ENCODE measurements around the gene IDI2. TPM values are rescaled to one million over a fixed set of nuclear protein-coding genes. Genes with fewer than 3 reads are reported as not detected.
"Not testable (repeated sequence)": the region's sequence is repeated elsewhere in the genome, so short reads cannot be mapped to it uniquely, and the experiment has no call there.

The IDI2 gene
- total RNA-seq, 1 experiment from 2014 or later = not detected

DNA sequence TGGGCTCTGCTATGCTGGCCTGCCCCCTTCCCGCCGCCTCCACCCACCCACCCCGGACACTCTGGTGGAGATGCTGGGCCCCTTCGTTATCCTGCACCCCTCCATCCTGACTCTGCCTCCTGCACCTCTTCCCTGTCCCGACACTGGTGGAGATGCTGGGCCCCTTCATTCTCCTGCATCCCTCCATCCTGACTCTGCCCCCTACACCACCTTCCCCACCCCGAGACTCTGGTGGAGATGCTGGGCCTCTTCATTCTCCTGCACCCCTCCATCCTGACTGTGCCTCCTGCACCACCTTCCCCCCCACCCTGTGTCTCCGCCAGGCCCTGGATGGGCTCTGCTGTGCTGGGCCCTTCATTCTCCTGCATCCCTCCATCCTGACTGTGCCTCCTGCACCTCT lies 15.0 kb downstream of the IDI2 start (continued):
- no peak for TF ChIP-seq ZNF274 (IDR thresholded peaks at IDR 0.05; ENCODE audit: low read depth, low read length)
- TF ChIP-seq RAD21 (IDR thresholded peaks at IDR 0.05; ENCODE audit: low read depth) = no peak
- no peak for TF ChIP-seq ZFX (IDR thresholded peaks at IDR 0.05)
- no peak for TF ChIP-seq ATF3 (IDR thresholded peaks at IDR 0.05)
- no peak for TF ChIP-seq EGR1 (IDR thresholded peaks at IDR 0.05; ENCODE audit: low read depth)

- H2AFZ ChIP-seq (ENCODE audit: low read depth, low read length, poor library complexity, severe bottlenecking); H3K27ac ChIP-seq (ENCODE audit: low read depth, low read length); CTCF ChIA-PET; H3K4me1 ChIP-seq (ENCODE audit: control insufficient read depth in 1 of 2, insufficient read depth in 2 of 2, low read length in 2 of 2); H3K9me3 ChIP-seq (ENCODE audit: control insufficient read depth in 1 of 2, insufficient read depth in 1 of 2, low read depth in 1 of 2, low read length in 2 of 2); H3K4me3 ChIP-seq (replicated peaks in 1 of 2; ENCODE audit: low read depth in 1 of 2, low read length in 2 of 2); H3K9me2 ChIP-seq (ENCODE audit: insufficient read depth); H3K4me2 ChIP-seq (ENCODE audit: low read length); DNase-seq (ENCODE audit: low read depth, low spot score); RAD21 ChIA-PET (ENCODE audit: low non-redundant PET in 1 of 2, low total read pairs in 2 of 2, uncharacterized antibody in 2 of 2, unreplicated experiment in 2 of 2); ATAC-seq; POLR2A ChIA-PET; H3K9ac ChIP-seq (ENCODE audit: low read length); intact Hi-C loops (cut with micrococcal nuclease); H4K20me1 ChIP-seq (ENCODE audit: insufficient read depth); H3K27me3 ChIP-seq (ENCODE audit: insufficient read depth, low read length): not testable (repeated sequence)
- TSS peak; percentile 13 for BruUV-seq (replicated peaks)
- peaks cover 79% of the 10 kb centered on the region for H3K79me2 ChIP-seq (ENCODE audit: insufficient read depth, low read length)
- H3K36me3 ChIP-seq (ENCODE audit: control insufficient read depth in 1 of 2, insufficient read depth in 2 of 2, low read length in 2 of 2) = peaks cover 72 to 78% of the 10 kb centered on the region in 2 experiments
Measured at GRCh38 chr10:1009947-1010346, 15.7 kb downstream of the IDI2 start.

DNA sequence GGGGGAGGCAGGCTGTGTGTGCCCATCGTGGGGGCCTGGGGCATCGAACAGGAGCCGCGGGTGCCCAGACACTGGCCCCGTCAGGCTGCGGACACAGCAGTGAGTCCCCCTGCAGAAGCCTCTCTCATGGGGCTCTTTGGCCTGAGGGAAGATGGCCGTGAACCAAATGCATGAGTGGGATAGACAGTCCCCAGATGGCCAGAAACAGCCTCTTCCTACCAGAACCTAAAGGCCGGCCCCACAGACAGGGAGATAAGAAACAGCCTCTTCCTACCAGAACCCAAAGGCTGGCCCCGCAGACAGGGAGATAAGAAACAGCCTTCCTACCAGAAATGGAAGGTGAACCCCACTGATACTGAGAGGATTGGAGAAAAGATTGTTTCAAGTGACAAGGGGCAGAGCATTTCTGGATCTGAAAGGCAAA lies 16.6 kb downstream of the IDI2 start:
- H3K9me2 ChIP-seq (ENCODE audit: insufficient read depth) = no peaks in the 10 kb centered on the region
- no peak overlapping the region for H3K4me3 ChIP-seq (replicated peaks in 1 of 2; ENCODE audit: low read depth in 1 of 2, low read length in 2 of 2)
- BruUV-seq (replicated peaks) = no TSS peak
- H3K9me3 ChIP-seq (ENCODE audit: control insufficient read depth in 1 of 2, insufficient read depth in 1 of 2, low read depth in 1 of 2, low read length in 2 of 2) = no peaks in the 10 kb centered on the region
- CTCF ChIA-PET = no interaction called here
- H3K4me1 ChIP-seq (ENCODE audit: control insufficient read depth in 1 of 2, insufficient read depth in 2 of 2, low read length in 2 of 2) = no peaks in the 10 kb centered on the region
- POLR2A ChIA-PET = no interaction called here
- DNase-seq (ENCODE audit: low read depth, low spot score) (no peak), ATAC-seq (no peak)
- intact Hi-C loops (cut with micrococcal nuclease) = no loop called here
- no peak overlapping the region for H3K27ac ChIP-seq (ENCODE audit: low read depth, low read length)
- H3K79me2 ChIP-seq (ENCODE audit: insufficient read depth, low read length) = peaks cover 86% of the 10 kb centered on the region
- no peak overlapping the region for H3K4me2 ChIP-seq (ENCODE audit: low read length)
- H3K36me3 ChIP-seq (ENCODE audit: control insufficient read depth in 1 of 2, insufficient read depth in 2 of 2, low read length in 2 of 2) = peaks cover 75 to 81% of the 10 kb centered on the region in 2 experiments
- no peak overlapping the region for H3K9ac ChIP-seq (ENCODE audit: low read length)
- no peaks in the 10 kb centered on the region for H4K20me1 ChIP-seq (ENCODE audit: insufficient read depth)
- no peak overlapping the region for H2AFZ ChIP-seq (ENCODE audit: low read depth, low read length, poor library complexity, severe bottlenecking)
- H3K27me3 ChIP-seq (ENCODE audit: insufficient read depth, low read length) = no peaks in the 10 kb centered on the region
- RAD21 ChIA-PET (ENCODE audit: low non-redundant PET in 1 of 2, low total read pairs in 2 of 2, uncharacterized antibody in 2 of 2, unreplicated experiment in 2 of 2) = no interaction called here
- no peak for TF ChIP-seq ZBTB33 (IDR thresholded peaks at IDR 0.05; ENCODE audit: extremely low read depth, insufficient replicate concordance, low read length)
- no peak for TF ChIP-seq TCF7L2 (IDR thresholded peaks at IDR 0.05; ENCODE audit: borderline replicate concordance, extremely low read depth, insufficient read depth, insufficient read length)
- TF ChIP-seq FOSL1 (IDR thresholded peaks at IDR 0.05; ENCODE audit: low read depth) = no peak
- TF ChIP-seq JUND (IDR thresholded peaks at IDR 0.05) = no peak
- no peak for TF ChIP-seq ZNF274 (IDR thresholded peaks at IDR 0.05; ENCODE audit: low read depth, low read length)
- no peak for TF ChIP-seq SIN3A (IDR thresholded peaks at IDR 0.05; ENCODE audit: low read depth)
- no peak for TF ChIP-seq ELF1 (IDR thresholded peaks at IDR 0.05; ENCODE audit: borderline replicate concordance, low read depth)
- no peak for TF ChIP-seq CBX3 (IDR thresholded peaks at IDR 0.05; ENCODE audit: low read depth)
- TF ChIP-seq CEBPB (IDR thresholded peaks at IDR 0.05; ENCODE audit: low read depth) = no peak
- no peak for TF ChIP-seq CTCF (IDR thresholded peaks at IDR 0.05 in 2 of 3, conservative IDR thresholded peaks at IDR 0.05 in 1 of 3; ENCODE audit: borderline replicate concordance in 1 of 3, insufficient read depth in 1 of 3, low read depth in 2 of 3, low read length in 2 of 3)
- TF ChIP-seq EZH2 (IDR thresholded peaks at IDR 0.05) = no peak
- no peak for TF ChIP-seq YY1 (IDR thresholded peaks at IDR 0.05; ENCODE audit: extremely low read depth, insufficient replicate concordance, low read depth, low read length)
- no peak for TF ChIP-seq SP1 (IDR thresholded peaks at IDR 0.05; ENCODE audit: low read depth)
